Urothelium cell line (cell line): Measurements from ENCODE around the gene NMUR1.

ENCODE experiments used
- DNase-seq: peaks from one replicate; pipeline ENCODE4 v3.0.0; 2011; ENCODE audit warnings: low spot score, mixed read lengths
- FAIRE-seq: peaks from 2 replicates; lab custom pipeline; 2011; peaks lifted over from hg19 to GRCh38; lab: Jason Lieb, UNC

NMUR1 gene

GRCh38 chr2:231494669-231495068 is 35.6 kb downstream of the NMUR1 start:
- no peak for DNase-seq
- FAIRE-seq: no peak

- no peak for FAIRE-seq
- DNase-seq: no peak
Observed at GRCh38 chr2:231490801-231491200, 39.4 kb downstream of the NMUR1 start.

- FAIRE-seq: no peak
Observed at GRCh38 chr2:231489990-231490389, 40.3 kb downstream of the NMUR1 start.

GRCh38 chr2:231488331-231488730 is 41.9 kb downstream of the NMUR1 start:
- no peak for DNase-seq
- FAIRE-seq: no peak

More at GRCh38 chr2:231489990-231490389, 40.3 kb downstream of the NMUR1 start:
- no peak for DNase-seq

GRCh38 chr2:231486851-231487596 is 43.2 kb downstream of the NMUR1 start:
- FAIRE-seq: no peak
- DNase-seq: no peak

GRCh38 chr2:231483398-231484329 is 46.6 kb downstream of the NMUR1 start:
- no peak for FAIRE-seq
- no peak for DNase-seq

GRCh38 chr2:231482806-231483391 is 47.3 kb downstream of the NMUR1 start:
- FAIRE-seq (no peak), DNase-seq (peak; percentile 89)

GRCh38 chr2:231480781-231481180 is 49.5 kb downstream of the NMUR1 start:
- DNase-seq: no peak
- no peak for FAIRE-seq

- FAIRE-seq: no peak
- DNase-seq: no peak
Observed at GRCh38 chr2:231479455-231479854, 50.8 kb downstream of the NMUR1 start.

GRCh38 chr2:231476920-231477319 is 53.3 kb downstream of the NMUR1 start:
- no peak for DNase-seq
- FAIRE-seq: no peak

GRCh38 chr2:231475965-231476364 is 54.3 kb downstream of the NMUR1 start:
- FAIRE-seq: no peak
- no peak for DNase-seq
